Nephron (organoid): ENCODE data around the gene IGF2BP1.
"Not testable (repeated sequence)": the region's sequence is repeated elsewhere in the genome, so short reads cannot be mapped to it uniquely, and the experiment has no call there.

Experiments
- H3K27ac Mint-ChIP-seq, 3 experiments: 2 replicates each; pipeline ENCODE4 v1.8.0; 2020; ENCODE audit warnings: mixed read lengths in 3 of 3, mild to moderate bottlenecking in 2 of 3, moderate library complexity in 1 of 3
- H3K27me3 Mint-ChIP-seq: 2 replicates; pipeline ENCODE4 v1.8.0; 2021; ENCODE audit warnings: low read depth, mild to moderate bottlenecking, moderate library complexity, mixed read lengths
- H3K36me3 Mint-ChIP-seq: 2 replicates; pipeline ENCODE4 v1.8.0; 2020; ENCODE audit warnings: low read depth, mixed read lengths
- H3K4me1 Mint-ChIP-seq: 2 replicates; pipeline ENCODE4 v1.8.0; 2020; ENCODE audit warnings: mixed read lengths
- H3K4me3 Mint-ChIP-seq, 3 experiments: 2 replicates each; pipeline ENCODE4 v1.8.0; 2020; ENCODE audit warnings: mild to moderate bottlenecking in 3 of 3, mixed read lengths in 3 of 3, moderate library complexity in 2 of 3
- H3K9me3 Mint-ChIP-seq: 2 replicates; pipeline ENCODE4 v1.8.0; 2020; ENCODE audit warnings: mixed read lengths
- CTCF ChIP-seq, 3 experiments: fragments of 200-600 bp; sonication (generic); IDR thresholded peaks; one replicate each; pipeline ENCODE4 v1.5.0; 2021; ENCODE audit warnings: antibody characterized with exemption in 3 of 3; ENCODE audit not compliant: unreplicated experiment in 3 of 3

IGF2BP1 gene

GRCh38 chr17:49090878-49091594 lies 93.9 kb downstream of the IGF2BP1 start:
- no peaks in the 10 kb centered on the region for H3K9me3 Mint-ChIP-seq

GRCh38 chr17:49093131-49093530 lies 95.9 kb downstream of the IGF2BP1 start:
- H3K4me1 Mint-ChIP-seq, result no peaks in the 10 kb centered on the region
- TF ChIP-seq CTCF (IDR thresholded peaks at IDR 0.05; ENCODE audit: unreplicated experiment in 3 of 3), result no peak
- no peaks in the 10 kb centered on the region for H3K9me3 Mint-ChIP-seq
- H3K27me3 Mint-ChIP-seq, result no peaks in the 10 kb centered on the region
- H3K36me3 Mint-ChIP-seq, result no peaks in the 10 kb centered on the region
- H3K4me3 Mint-ChIP-seq, result no peak overlapping the region
- H3K27ac Mint-ChIP-seq, result no peak overlapping the region

More at GRCh38 chr17:49090878-49091594, 93.9 kb downstream of the IGF2BP1 start:
- H3K27me3 Mint-ChIP-seq, result no peaks in the 10 kb centered on the region
- H3K27ac Mint-ChIP-seq, result no peak overlapping the region
- no peak overlapping the region for H3K4me3 Mint-ChIP-seq
- H3K4me1 Mint-ChIP-seq, result no peaks in the 10 kb centered on the region
- TF ChIP-seq CTCF (IDR thresholded peaks at IDR 0.05; ENCODE audit: unreplicated experiment in 3 of 3), result no peak
- H3K36me3 Mint-ChIP-seq, result no peaks in the 10 kb centered on the region

- Mint-ChIP-seq H3K36me3 (no peaks in the 10 kb centered on the region), H3K27ac (no peak overlapping the region), H3K27me3 (no peaks in the 10 kb centered on the region), H3K4me3 (no peak overlapping the region), H3K9me3 (no peaks in the 10 kb centered on the region), H3K4me1 (no peaks in the 10 kb centered on the region)
- TF ChIP-seq CTCF (IDR thresholded peaks at IDR 0.05; ENCODE audit: unreplicated experiment in 3 of 3), result no peak
These were observed 103.4 kb downstream of the IGF2BP1 start for GRCh38 chr17:49100601-49101000.

DNA sequence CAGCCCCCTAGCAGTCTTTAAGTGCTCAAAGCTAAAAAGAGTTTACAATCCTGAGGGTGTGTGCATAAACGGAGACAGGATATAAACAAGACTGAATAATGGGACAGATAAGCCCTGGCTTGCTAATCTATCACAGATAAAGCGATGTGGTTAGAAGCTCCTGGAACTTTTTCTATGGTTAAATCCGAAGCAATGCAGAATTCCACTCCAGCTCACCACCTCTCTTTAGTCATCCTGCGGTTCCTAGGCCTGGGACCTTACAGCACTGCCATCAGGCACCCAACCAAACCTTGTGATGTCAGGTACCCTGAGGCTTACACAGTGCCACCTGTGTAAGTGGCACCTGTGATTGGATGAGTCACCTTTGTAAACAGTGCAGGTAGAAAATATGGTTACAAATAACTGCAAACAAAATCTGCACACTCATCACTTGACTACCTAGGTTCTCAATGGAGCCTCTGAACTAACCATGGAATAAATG lies 103.9 kb downstream of the IGF2BP1 start:
- H3K36me3 Mint-ChIP-seq, result no peaks in the 10 kb centered on the region
- H3K27me3 Mint-ChIP-seq, result no peaks in the 10 kb centered on the region
- H3K27ac Mint-ChIP-seq, result no peak overlapping the region
- H3K4me3 Mint-ChIP-seq, result no peak overlapping the region
- no peaks in the 10 kb centered on the region for H3K9me3 Mint-ChIP-seq
- no peaks in the 10 kb centered on the region for H3K4me1 Mint-ChIP-seq
- no peak for TF ChIP-seq CTCF (IDR thresholded peaks at IDR 0.05; ENCODE audit: unreplicated experiment in 3 of 3)

DNA sequence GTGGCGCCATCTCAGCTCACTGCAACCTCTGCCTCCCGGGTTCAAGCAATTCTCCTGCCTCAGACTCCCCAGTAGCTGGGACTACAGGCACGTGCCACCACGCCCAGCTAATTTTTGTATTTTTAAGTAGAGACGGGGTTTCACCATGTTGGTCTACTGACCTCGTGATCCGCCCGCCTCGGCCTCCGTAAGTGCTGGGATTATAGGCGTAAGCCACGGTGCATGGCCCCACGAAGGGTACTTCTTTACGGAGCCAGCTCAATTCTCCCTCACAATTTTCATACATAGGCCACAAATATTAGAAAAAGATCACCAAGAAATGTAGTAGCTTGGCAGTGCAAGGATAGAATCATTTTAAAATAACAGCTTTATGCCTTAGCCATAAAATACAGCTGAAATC lies 106.2 kb downstream of the IGF2BP1 start:
- not testable (repeated sequence) for H3K9me3 Mint-ChIP-seq

DNA sequence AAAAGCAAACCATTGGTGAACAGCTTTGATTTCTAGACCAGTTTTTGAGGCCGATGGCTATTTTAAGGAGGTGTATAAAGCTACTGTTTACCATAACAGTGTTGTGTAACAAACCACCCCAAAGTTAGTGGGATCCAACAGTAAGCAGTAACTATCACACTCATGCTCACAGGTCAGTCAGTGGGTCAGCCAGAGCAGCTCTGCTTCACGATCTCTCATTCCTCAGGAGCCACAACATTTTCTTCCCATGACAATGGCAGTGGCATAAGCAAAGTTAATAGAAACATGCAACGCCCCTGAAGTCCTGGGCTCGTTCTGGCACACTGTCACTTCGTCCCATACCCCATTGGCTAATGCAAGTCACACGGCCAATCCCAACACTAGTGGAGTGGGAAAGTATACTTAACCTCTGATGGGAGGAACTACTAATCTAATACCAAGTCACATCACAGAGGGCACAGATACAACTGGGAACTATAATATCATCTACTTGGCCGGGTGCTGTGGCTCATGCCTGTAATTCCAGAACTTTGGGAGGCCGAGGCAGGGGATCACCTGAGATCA lies 107.4 kb downstream of the IGF2BP1 start:
- H3K4me1 Mint-ChIP-seq, result no peaks in the 10 kb centered on the region
- TF ChIP-seq CTCF (IDR thresholded peaks at IDR 0.05; ENCODE audit: unreplicated experiment in 3 of 3), result no peak
- no peak overlapping the region for H3K4me3 Mint-ChIP-seq
- no peaks in the 10 kb centered on the region for H3K9me3 Mint-ChIP-seq
- no peak overlapping the region for H3K27ac Mint-ChIP-seq
- no peaks in the 10 kb centered on the region for H3K36me3 Mint-ChIP-seq
- H3K27me3 Mint-ChIP-seq, result no peaks in the 10 kb centered on the region

More for the DNA sequence above, 106.2 kb downstream of the IGF2BP1 start:
- not testable (repeated sequence) for H3K4me3 Mint-ChIP-seq, H3K27me3 Mint-ChIP-seq, H3K27ac Mint-ChIP-seq, H3K4me1 Mint-ChIP-seq, H3K36me3 Mint-ChIP-seq
